Pancreas (tissue), 10 donors: ENCODE measurements around the gene SMU1. TPM values are rescaled to one million over a fixed set of nuclear protein-coding genes. Genes with fewer than 3 reads are reported as not detected.

Source experiments
- ATAC-seq, 4 donors: fragments of 200-7000 bp; cut with Tn5 transposase; one replicate each; pipeline versions ENCODE4 v1.8.0 to v1.9.1; 2020; ENCODE audit warnings: mild to moderate bottlenecking in 4 of 4, moderate library complexity in 4 of 4
- DNase-seq, 6 donors: peaks; one replicate each; pipeline ENCODE4 v3.0.0-alpha.2; 2020
- FAIRE-seq: peaks from 2 replicates; lab custom pipeline; 2012; peaks lifted over from hg19 to GRCh38; lab: Jason Lieb, UNC
- H3K27ac ChIP-seq, 4 donors: fragments of 200-600 bp; sonication (generic); 1 replicate in 3 of 4; 2 replicates in 1 of 4; pipeline versions ENCODE4 v1.5.0 to v1.8.0; 2020
- H3K27me3 ChIP-seq, 4 donors: fragments of 200-600 bp; one replicate each; pipeline ENCODE4 v1.8.0; 2021
- H3K36me3 ChIP-seq, 3 donors: fragments of 200-600 bp; sonication (generic) in 1 of 3; one replicate each; pipeline versions ENCODE4 v1.5.0 to v1.8.0; 2020 to 2021
- H3K4me1 ChIP-seq, 3 donors: fragments of 200-600 bp; one replicate each; pipeline ENCODE4 v1.8.0; 2021
- H3K4me3 ChIP-seq, 4 donors: fragments of 200-600 bp; sonication (generic) in 2 of 4; one replicate each; pipeline versions ENCODE4 v1.5.0 to v1.8.0; 2020 to 2021
- H3K9me3 ChIP-seq, 4 donors: fragments of 200-600 bp; one replicate each; pipeline ENCODE4 v1.8.0; 2021
- CTCF ChIP-seq, 4 donors: fragments of 200-600 bp; sonication (generic) in 3 of 4; IDR thresholded peaks; one replicate each; pipeline versions ENCODE4 v1.5.0 to v1.8.0; 2021; ENCODE audit warnings: antibody characterized with exemption in 4 of 4
- WGBS, 2 donors: extraction: QIAGEN DNeasy Blood & Tissue Kit; methylation state at CpG; one replicate each; pipeline ENCODE4 v1.1.7; 2013; 5-methylcytosine and 5-hydroxymethylcytosine counted together
- intact Hi-C, 3 donors: fragments of 100-400 bp; cut with DNase I; formaldehyde crosslinking; loops; one replicate each; pipeline versions ENCODE4 v1.11.1 to v1.14.2; 2022
- polyA plus RNA-seq, 2 donors: library from polyadenylated mRNA; stranded (reverse); fragments of 200-250 nt; gene quantifications; one replicate each; pipeline ENCODE4 v1.2.3, GENCODE V29; 2013
- total RNA-seq, 6 donors: library from RNA; stranded (reverse); fragmentation: NEBNext Ultra II Directional in 4 of 6; extraction: Animal tissue kit (Norgen Biotek cat#: 25700) in 4 of 6; gene quantifications; one replicate each; pipeline versions ENCODE4 v1.2.1 to v1.2.4, GENCODE V29; 2021 to 2023
- donor health status: healthy with polysubstance abuse.
- donor health status: DM: no; HTN: no; CAD: no; lungs with moderate emphysema.
- donor health status: DM: no; HTN: no; CAD: no.
- donor health status: control.
- donor health status: control.
- donor health status: Bipolar disorder and iron deficiency.
- donor health status: DM: yes; HTN: yes; CAD: no.
- donor health status: DM: no; HTN: no; CAD: no.
- donor health status: DM: no; HTN: no; CAD: no.
- donor health status: DM: yes; HTN: yes; CAD: no.

SMU1 gene
- total and polyA plus RNA-seq, 8 donors: 3.5 to 10.3 (median 6.6) TPM

DNA sequence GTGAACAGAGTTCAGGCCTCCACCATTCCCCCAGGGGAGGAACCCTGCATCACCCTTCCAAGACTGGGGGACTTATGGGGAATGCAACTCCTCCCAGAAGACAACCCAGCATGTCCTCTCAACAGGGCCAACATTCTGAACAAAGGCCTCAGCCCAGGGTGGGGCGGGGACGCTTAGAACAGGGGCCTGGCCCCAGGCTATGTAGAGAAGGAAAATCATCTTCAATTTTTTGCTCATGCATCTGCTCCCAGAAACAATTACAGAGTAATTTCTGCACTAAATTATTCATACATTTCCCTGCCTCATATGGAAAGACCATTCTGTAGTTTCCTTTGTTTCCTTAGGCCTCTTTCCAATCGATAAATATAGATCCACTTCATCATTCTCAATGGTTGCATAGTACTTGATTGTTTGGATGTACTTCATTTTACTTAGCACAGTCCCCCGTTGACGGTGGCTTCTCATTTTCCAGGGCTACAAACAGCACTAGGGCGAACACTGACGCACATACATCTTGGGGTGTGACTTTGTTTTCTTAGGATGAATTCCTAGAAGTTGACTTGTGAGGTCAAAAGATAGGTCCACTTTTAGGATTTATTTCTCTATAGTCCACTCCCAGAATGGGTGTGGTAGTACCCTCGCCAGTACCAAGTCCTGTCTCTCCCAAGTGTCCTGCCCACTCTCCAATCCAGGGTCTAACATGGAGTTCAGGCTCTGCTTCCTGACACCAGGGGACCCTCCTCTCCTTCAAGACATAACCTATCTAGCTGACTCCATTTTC, 27.2 kb upstream of the SMU1 start:
- DNase-seq: no peak
- H3K27ac ChIP-seq: no peak overlapping the region

GRCh38 chr9:33102551-33103210, 26.2 kb upstream of the SMU1 start:
- no peaks in the 10 kb centered on the region for H3K9me3 ChIP-seq
- no peak overlapping the region for H3K27ac ChIP-seq
- no peaks in the 10 kb centered on the region for H3K36me3 ChIP-seq
- H3K4me3 ChIP-seq: no peak overlapping the region
- TF ChIP-seq CTCF (IDR thresholded peaks at IDR 0.05): no peak
- FAIRE-seq: no peak
- 83 to 89% methylated on average over 13 of the region's 13 CpGs for WGBS, 2 donors
- peaks cover 0 to 9% (median 0%) of the 10 kb centered on the region in 3 donors for H3K4me1 ChIP-seq
- no peaks in the 10 kb centered on the region for H3K27me3 ChIP-seq
- no peak for ATAC-seq
- intact Hi-C loops: no loop called here
- no peak for DNase-seq

More for the DNA sequence above, 27.2 kb upstream of the SMU1 start:
- Histone ChIP-seq H3K4me3 (no peak overlapping the region), H3K27me3 (no peaks in the 10 kb centered on the region), H3K36me3 (no peaks in the 10 kb centered on the region), H3K9me3 (no peaks in the 10 kb centered on the region), H3K4me1 (peaks cover 0 to 9% (median 0%) of the 10 kb centered on the region in 3 donors)
- intact Hi-C loops: no loop called here
- 81 to 85% methylated on average over 8 of the region's 8 CpGs for WGBS, 2 donors
- ATAC-seq (no peak), FAIRE-seq (no peak)
- TF ChIP-seq CTCF (IDR thresholded peaks at IDR 0.05): no peak

DNA sequence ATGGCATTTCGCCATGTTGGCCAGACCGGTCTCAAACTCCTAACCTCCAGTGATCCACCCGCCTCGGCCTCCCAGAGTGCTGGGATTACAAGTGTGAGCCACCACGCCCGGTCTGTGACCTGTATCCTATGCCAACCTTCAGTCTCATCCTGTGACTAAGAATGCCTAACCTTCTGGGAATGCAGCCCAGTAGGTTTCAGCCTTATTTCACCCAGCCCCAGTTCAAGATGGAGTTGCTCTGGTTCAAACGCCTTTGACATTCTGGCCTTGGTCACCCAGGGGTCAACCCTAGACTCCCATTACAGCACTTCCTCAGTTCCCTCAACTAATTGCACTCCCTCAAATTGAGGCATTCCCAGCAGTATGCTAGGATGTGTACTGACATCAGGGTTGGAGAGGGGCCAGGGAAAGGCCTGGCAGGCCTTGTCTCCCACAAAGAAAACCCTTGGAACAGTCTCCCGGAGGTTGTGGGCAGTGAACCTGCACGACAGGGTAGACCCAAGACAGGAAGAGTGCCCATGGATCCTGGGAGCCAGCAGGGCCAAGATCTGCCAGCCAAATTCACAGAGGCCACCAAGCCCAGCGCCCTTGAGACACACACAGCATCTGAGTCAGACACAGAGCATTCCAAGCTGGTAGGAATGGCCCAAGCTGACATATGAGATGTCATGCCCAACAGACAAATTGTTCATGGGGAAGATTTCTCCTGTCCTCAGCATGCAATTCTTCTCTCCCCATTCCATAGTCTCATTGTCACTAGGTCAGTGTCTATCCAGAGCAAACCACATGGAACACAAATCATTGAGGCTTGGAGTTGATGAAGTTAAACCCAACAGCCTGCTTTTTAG, 24.9 kb upstream of the SMU1 start:
- no peak for DNase-seq

DNA sequence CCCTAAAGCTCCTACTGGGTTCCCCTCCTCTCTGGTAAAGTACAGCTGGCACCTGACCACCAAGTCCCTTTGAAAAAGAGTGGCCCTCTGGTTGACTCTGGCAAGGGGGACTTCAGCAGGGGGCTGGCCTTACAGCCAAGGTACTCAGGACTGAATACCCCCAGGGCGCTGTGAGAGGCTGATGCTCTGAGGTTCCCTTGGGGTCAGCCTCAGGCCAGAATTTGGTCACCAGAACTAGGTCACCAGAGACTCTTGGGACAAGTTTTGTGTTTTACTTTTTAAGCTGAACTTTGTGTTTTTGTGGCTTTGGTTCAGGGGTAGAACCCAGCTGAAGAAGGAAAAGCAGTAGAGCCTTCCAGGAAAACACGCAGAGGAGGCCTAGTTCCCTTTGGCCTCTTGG, 23.3 kb upstream of the SMU1 start:
- intact Hi-C loops: no loop called here
- 87 to 97% methylated on average over 2 of the region's 2 CpGs for WGBS, 2 donors
- FAIRE-seq: no peak
- no peak for TF ChIP-seq CTCF (IDR thresholded peaks at IDR 0.05)
- no peak overlapping the region for H3K4me3 ChIP-seq
- no peaks in the 10 kb centered on the region for H3K36me3 ChIP-seq
- H3K9me3 ChIP-seq: no peaks in the 10 kb centered on the region
- no peaks in the 10 kb centered on the region for H3K27me3 ChIP-seq
- no peak overlapping the region for H3K27ac ChIP-seq
- H3K4me1 ChIP-seq: no peaks in the 10 kb centered on the region
- no peak for ATAC-seq
- no peak for DNase-seq

More for the DNA sequence above, 24.9 kb upstream of the SMU1 start:
- H3K27ac ChIP-seq: no peak overlapping the region
- no peaks in the 10 kb centered on the region for H3K36me3 ChIP-seq
- intact Hi-C loops: no loop called here
- TF ChIP-seq CTCF (IDR thresholded peaks at IDR 0.05): no peak
- no peak overlapping the region for H3K4me3 ChIP-seq
- 72 to 76% methylated on average over 8 to 10 of the region's 10 CpGs for WGBS, 2 donors
- no peaks in the 10 kb centered on the region for H3K27me3 ChIP-seq
- no peaks in the 10 kb centered on the region for H3K9me3 ChIP-seq
- FAIRE-seq (no peak), ATAC-seq (peak in 3 of 4 donors; percentile 19 to 57 (median 36))
- H3K4me1 ChIP-seq: no peaks in the 10 kb centered on the region
